Mucosa of descending colon (tissue), 3 donors: ENCODE data around the gene VAMP1. TPM values are rescaled to one million over a fixed set of nuclear protein-coding genes. Genes with fewer than 3 reads are reported as not detected.
"Not testable (repeated sequence)": the region's sequence is repeated elsewhere in the genome, so short reads cannot be mapped to it uniquely, and the experiment has no call there.

Experiments
- ATAC-seq: fragments of 200-7000 bp; cut with Tn5 transposase; one replicate; pipeline ENCODE4 v1.9.1; 2020; ENCODE audit warnings: mild to moderate bottlenecking, moderate library complexity
- DNase-seq, 3 donors: peaks; one replicate each; pipeline ENCODE4 v3.0.0-alpha.2; 2020
- H3K36me3 ChIP-seq: fragments of 200-600 bp; one replicate; pipeline ENCODE4 v1.8.0; 2021; ENCODE audit warnings: low read depth, mild to moderate bottlenecking
- H3K4me1 ChIP-seq: fragments of 200-600 bp; one replicate; pipeline ENCODE4 v1.8.0; 2021; ENCODE audit warnings: low read depth, mild to moderate bottlenecking
- H3K4me3 ChIP-seq: fragments of 200-600 bp; one replicate; pipeline ENCODE4 v1.8.0; 2021; ENCODE audit warnings: mild to moderate bottlenecking
- H3K9me3 ChIP-seq: fragments of 200-600 bp; one replicate; pipeline ENCODE4 v1.8.0; 2021; ENCODE audit warnings: mild to moderate bottlenecking
- CTCF ChIP-seq: fragments of 200-600 bp; IDR thresholded peaks from one replicate; pipeline ENCODE4 v1.8.0; 2022; ENCODE audit warnings: antibody characterized with exemption, mild to moderate bottlenecking
- intact Hi-C, 2 donors: fragments of 100-400 bp; cut with DNase I in 1 of 2; cut with micrococcal nuclease in 1 of 2; formaldehyde crosslinking; loops; one replicate each; pipeline versions ENCODE4 v1.11.0 to v1.11.1; 2022; cut with DNase I, micrococcal nuclease
- total RNA-seq, 3 donors: library from RNA; stranded (reverse); fragmentation: NEBNext Ultra II Directional in 2 of 3; extraction: Animal tissue kit (Norgen Biotek cat#: 25700) in 2 of 3; gene quantifications; one replicate each; pipeline versions ENCODE4 v1.2.1 to v1.2.4, GENCODE V29; 2021 to 2023
- donor health status: DM: no; HTN: no; CAD: no; lungs with moderate emphysema.
- donor health status: DM: no; HTN: no; CAD: no.
- donor health status: DM: no; HTN: yes; CAD: no.

Gene VAMP1
- total RNA-seq, 3 donors from 2014 or later: 3.8 to 18.7 (median 8.6) TPM

- DNase-seq (no peak), ATAC-seq (no peak)
- no peak overlapping the region for H3K4me3 ChIP-seq
- H3K4me1 ChIP-seq: peaks cover 9% of the 10 kb centered on the region
- intact Hi-C loops: no loop called here
- H3K36me3 ChIP-seq: no peaks in the 10 kb centered on the region
- no peak for TF ChIP-seq CTCF
- H3K9me3 ChIP-seq: no peaks in the 10 kb centered on the region
These were observed 37.5 kb downstream of the VAMP1 start for GRCh38 chr12:6432991-6433390.

GRCh38 chr12:6430124-6430989 is 40.1 kb downstream of the VAMP1 start:
- intact Hi-C loops: no loop called here

GRCh38 chr12:6428326-6428725 is 42.2 kb downstream of the VAMP1 start:
- Histone ChIP-seq H3K4me1 (peaks cover 14% of the 10 kb centered on the region), H3K9me3 (no peaks in the 10 kb centered on the region), H3K4me3 (no peak overlapping the region), H3K36me3 (no peaks in the 10 kb centered on the region)
- ATAC-seq (no peak), DNase-seq (no peak)
- intact Hi-C loops: loop anchor here in 1 of 2 donors (5.0 kb wide), 1 partner anchor 34 kb away; no protein-coding TSS in a partner anchor
- TF ChIP-seq CTCF: no peak

More at GRCh38 chr12:6430124-6430989, 40.1 kb downstream of the VAMP1 start:
- H3K4me3 ChIP-seq: no peak overlapping the region
- no peaks in the 10 kb centered on the region for H3K9me3 ChIP-seq
- peaks cover 9% of the 10 kb centered on the region for H3K4me1 ChIP-seq
- peak; percentile 85 for ATAC-seq
- DNase-seq: peak; percentile 71 to 81 (median 80)
- no peaks in the 10 kb centered on the region for H3K36me3 ChIP-seq
- TF ChIP-seq CTCF: no peak

- not testable (repeated sequence) for H3K9me3 ChIP-seq, DNase-seq, ATAC-seq, H3K36me3 ChIP-seq, H3K4me3 ChIP-seq
- intact Hi-C loops: loop anchor here in 1 of 2 donors (5.0 kb wide), 1 partner anchor 35 kb away; no protein-coding TSS in a partner anchor
- H3K4me1 ChIP-seq: peaks cover 15% of the 10 kb centered on the region
These were observed 42.7 kb downstream of the VAMP1 start for GRCh38 chr12:6427796-6428195.

GRCh38 chr12:6426882-6427671 is 43.4 kb downstream of the VAMP1 start:
- Histone ChIP-seq H3K4me3 (no peak overlapping the region), H3K36me3 (no peaks in the 10 kb centered on the region), H3K9me3 (no peaks in the 10 kb centered on the region), H3K4me1 (peaks cover 15% of the 10 kb centered on the region)
- TF ChIP-seq CTCF: no peak
- DNase-seq: peak in 2 of 3 donors; percentile 36 to 80
- ATAC-seq: peak; percentile 46
- intact Hi-C loops: loop anchor here in 1 of 2 donors (5.0 kb wide), 1 partner anchor 35 kb away; no protein-coding TSS in a partner anchor
